ENCODE results near the gene LRRC3C.
"Not testable (repeated sequence)": the region's sequence is repeated elsewhere in the genome, so short reads cannot be mapped to it uniquely, and the experiment has no call there.

- not testable (repeated sequence) for TF ChIP-seq PATZ1 (CRISPR knock-in tag; IDR thresholded peaks at IDR 0.05; ENCODE audit: borderline replicate concordance); ARNTL (CRISPR knock-in tag; IDR thresholded peaks at IDR 0.05; ENCODE audit: borderline replicate concordance, low read depth); CSRNP3 (CRISPR knock-in tag; IDR thresholded peaks at IDR 0.05); TOX (CRISPR knock-in tag; IDR thresholded peaks at IDR 0.05; ENCODE audit: borderline replicate concordance); ZNF565 (CRISPR knock-in tag; conservative IDR thresholded peaks at IDR 0.05; ENCODE audit: low read depth); RARB (CRISPR knock-in tag; IDR thresholded peaks at IDR 0.05)
Measured at GRCh38 chr17:39886102-39886501, 41.4 kb upstream of the LRRC3C start.
